Measurements from ENCODE around the gene SMOC2.

Gene SMOC2

GRCh38 chr6:168516944-168517741 is 76.2 kb downstream of the SMOC2 start:
- no peak for DNase-seq (ENCODE audit: low read depth in 2 of 2)

DNA sequence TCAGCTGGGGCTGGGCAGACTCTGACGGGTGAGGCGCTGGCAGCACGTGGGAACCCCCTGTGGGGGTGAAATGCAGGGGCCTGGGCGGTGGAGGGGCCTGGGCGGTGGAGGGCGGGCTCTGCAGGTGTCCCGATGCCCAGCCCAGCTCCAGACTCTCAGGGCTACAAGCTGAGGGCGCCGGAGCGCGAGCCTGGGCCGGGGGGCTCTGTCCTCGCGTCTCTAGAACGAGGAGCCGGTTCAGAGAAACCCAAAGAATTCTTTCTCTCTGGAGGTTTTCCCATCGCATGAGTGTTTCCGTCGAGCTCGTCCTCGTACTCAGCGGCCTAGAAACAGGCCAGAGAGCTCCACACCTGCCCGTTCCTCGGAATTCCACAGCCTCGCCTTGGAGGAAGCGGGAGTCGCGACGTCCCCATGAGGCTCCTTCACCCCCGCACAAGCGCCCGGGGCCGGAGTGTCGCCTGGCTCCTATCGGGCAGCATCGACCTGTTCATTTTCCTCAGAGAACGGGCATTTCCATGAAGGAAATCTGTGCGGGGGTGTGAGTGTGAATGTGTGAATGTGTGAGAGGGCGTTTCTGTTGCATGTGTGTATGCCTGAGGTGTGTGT is 76.9 kb downstream of the SMOC2 start:
- DNase-seq (ENCODE audit: low read depth in 2 of 2): no peak

DNA sequence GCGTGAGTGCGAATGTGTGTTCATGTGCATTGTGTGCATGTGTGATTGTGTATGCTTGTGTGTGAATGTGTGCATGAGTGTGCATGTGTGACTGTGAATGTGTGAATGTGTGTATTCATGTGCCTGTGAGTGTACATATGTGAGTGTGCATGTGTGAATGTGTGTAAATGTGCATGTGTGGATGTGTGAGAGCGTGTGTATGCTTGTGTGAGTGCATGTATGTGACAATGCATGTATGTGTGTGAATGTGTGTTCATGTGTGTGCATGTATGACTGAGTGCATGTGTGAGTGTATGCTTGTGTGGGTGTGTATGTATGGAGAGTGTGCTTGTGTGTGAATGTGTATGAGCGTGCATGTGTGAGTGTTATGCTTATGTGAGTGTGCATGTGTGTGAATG is 77.4 kb downstream of the SMOC2 start:
- no peak for DNase-seq (ENCODE audit: low read depth in 2 of 2)

- no peak for DNase-seq (ENCODE audit: low read depth in 2 of 2)
These were observed 77.9 kb downstream of the SMOC2 start for GRCh38 chr6:168518867-168519266.

DNA sequence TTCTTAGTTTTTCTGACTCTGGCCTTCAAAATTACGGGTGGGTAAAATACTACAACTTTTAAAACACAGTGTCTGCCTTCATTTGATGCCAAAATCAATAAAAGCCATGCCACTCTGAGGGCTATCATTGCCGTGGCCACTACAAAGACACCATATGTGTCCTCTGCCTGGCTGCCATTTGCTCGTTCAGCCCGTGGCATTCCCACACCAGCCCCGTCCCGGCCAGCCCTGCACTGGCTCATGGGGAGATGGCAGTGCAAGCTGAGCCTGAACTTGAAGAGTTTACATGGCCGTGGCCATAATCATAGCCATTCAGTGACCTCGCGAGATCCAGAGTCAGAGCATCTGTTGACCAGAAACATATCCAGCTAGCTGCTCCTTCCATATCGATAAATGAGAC is 79.2 kb downstream of the SMOC2 start:
- DNase-seq (ENCODE audit: low read depth in 2 of 2): no peak

GRCh38 chr6:168524571-168525001 is 83.6 kb downstream of the SMOC2 start:
- DNase-seq (ENCODE audit: low read depth in 2 of 2): no peak

DNA sequence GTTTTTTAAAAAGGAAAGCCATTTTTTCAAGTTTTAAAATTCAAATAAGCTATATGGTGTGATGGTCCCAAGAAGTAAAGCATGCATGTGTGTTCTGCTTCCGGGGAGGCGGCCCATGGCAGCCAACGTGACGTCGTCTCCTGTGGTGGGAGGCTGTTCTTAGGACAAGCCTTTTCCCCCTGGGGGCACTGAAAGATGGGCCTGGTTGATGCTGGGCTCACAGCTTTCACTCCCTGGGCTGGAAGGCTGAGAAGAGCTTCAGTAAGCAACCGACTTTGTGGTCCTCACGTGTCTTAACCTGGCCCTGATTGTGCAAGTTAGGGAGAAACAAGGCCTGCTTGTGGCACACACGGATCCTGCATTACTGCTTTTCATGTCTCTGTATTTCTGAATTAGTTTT is 84.1 kb downstream of the SMOC2 start:
- DNase-seq (ENCODE audit: low read depth in 2 of 2): no peak

GRCh38 chr6:168525926-168526630 is 85.1 kb downstream of the SMOC2 start:
- DNase-seq (ENCODE audit: low read depth in 2 of 2): no peak

- no peak for DNase-seq (ENCODE audit: low read depth in 2 of 2)
These were observed 85.9 kb downstream of the SMOC2 start for GRCh38 chr6:168526841-168527281.

GRCh38 chr6:168527451-168528210 is 86.6 kb downstream of the SMOC2 start:
- no peak for DNase-seq (ENCODE audit: low read depth in 2 of 2)

- no peak for DNase-seq (ENCODE audit: low read depth in 2 of 2)
These were observed 87.6 kb downstream of the SMOC2 start for GRCh38 chr6:168528474-168529095.

DNA sequence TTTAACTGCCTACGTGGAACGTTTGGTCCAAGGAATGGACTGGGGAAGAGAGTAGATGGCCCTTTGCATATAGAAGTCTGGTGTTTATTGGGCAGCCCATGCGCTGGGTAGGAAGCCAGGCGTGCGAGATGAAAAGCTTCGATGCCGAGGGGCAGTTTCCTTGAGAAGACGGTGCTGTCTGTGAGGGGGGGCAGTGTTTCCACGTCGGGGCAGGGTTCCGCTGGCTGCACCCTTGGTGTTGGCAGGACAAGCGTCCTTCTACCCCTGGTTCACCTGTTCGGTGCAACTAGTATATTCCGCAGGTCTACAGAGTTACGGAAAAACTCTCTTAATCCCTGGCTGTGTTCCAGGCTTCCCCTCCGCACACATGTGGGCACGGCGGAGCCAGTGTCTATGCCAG is 88.2 kb downstream of the SMOC2 start:
- no peak for DNase-seq (ENCODE audit: low read depth in 2 of 2)

GRCh38 chr6:168530653-168531071 is 89.7 kb downstream of the SMOC2 start:
- no peak for DNase-seq (ENCODE audit: low read depth in 2 of 2)

GRCh38 chr6:168532070-168532469 is 91.1 kb downstream of the SMOC2 start:
- no peak for DNase-seq (ENCODE audit: low read depth in 2 of 2)

DNA sequence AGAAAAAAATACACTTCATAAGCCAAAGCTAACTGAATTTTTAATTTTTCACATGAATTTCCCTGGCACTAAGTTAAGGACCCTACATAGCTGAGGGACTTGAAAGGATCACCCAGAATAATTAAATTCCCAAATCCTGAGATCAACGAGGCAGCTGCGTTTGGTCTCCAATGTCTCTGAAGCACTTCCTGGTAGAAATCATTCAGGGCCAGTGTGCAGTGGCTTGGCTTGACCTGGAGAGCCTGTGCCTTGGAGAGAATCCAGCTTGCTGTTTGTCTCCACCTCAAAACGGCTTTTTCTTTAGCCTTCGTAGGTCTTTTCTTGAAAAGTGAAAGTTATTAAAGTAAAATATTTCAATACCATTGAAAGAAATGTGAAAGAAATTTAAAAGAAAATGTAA is 92.4 kb downstream of the SMOC2 start:
- no peak for DNase-seq (ENCODE audit: low read depth in 2 of 2)

- no peak for DNase-seq (ENCODE audit: low read depth in 2 of 2)
These were observed 93.3 kb downstream of the SMOC2 start for GRCh38 chr6:168534265-168534664.

DNA sequence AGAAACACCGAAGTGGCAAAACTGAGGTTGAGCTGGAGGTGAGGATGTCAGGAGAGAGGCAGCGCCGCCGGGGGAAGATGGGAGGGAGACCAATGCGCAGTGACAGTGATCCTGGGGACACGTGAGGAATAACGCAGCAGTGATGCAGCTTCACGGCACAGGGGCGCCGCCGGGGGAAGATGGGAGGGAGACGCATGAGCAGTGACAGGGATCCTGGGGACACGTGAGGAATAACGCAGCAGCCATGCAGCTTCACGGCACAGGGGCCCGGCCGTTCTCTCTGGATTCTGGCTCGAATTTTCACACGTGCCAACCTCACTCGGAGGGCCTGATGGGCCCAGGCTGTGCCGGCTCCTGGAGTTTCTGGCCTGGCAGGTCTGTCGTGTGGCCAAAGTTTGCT is 94.7 kb downstream of the SMOC2 start:
- no peak for DNase-seq (ENCODE audit: low read depth in 2 of 2)

- no peak for DNase-seq (ENCODE audit: low read depth in 2 of 2)
These were observed 95.2 kb downstream of the SMOC2 start for GRCh38 chr6:168536196-168536595.

DNA sequence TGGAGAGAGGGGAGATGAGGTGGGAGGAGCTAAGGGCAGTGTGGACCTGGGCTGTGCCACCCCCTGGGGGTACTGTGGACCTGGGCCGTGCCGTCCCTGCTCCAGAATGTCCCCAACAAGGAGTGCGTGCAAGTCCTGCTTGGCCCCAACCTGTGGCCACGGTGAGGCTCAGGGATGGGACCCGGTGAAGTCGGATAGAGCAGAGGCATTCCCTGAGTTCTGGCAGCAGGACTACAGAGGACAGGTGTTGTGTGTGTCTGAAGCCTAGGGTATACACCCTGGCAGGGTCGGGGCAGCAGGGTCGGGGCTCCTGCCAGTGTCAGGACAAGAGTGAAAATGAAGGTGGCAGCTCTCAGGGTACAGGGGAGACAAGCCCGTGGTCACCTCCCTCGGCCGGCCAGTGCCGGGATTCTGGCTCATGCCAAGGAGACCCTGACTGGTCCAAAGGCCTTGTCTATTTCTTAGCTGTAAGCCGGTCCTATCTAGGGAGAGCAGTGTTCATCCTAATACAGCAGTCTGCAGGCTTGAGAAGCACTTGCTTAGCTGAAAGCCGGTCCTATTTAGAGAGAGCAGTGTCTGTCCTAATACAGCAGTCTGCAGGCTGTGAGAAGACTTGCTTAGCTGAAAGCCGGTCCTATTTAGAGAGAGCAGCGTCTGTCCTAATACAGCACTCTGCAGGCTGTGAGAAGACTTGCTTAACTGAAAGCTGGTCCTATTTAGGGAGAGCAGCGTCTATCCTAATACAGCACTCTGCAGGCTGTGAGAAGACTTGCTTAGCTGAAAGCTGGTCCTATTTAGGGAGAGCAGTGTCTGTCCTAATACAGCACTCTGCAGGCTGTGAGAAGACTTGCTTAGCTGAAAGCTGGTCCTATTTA is 95.9 kb downstream of the SMOC2 start:
- no peak for DNase-seq (ENCODE audit: low read depth in 2 of 2)

DNA sequence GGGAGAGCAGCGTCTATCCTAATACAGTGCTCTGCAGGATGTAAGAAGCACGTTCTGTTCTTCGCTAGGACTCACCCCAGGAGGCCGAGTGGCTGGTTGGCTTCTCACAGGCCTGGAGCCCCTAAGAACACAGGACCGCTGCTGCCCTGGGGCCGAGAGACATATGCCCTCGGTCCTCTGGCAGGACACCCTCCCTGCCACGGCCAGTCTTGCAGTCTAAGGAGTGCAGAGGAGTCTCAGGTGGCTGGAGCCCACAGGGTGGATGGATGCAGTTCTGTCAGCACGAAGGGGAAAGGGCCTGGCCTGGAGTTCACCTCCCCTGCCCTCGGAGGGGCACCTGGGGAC is 96.5 kb downstream of the SMOC2 start:
- no peak for DNase-seq (ENCODE audit: low read depth in 2 of 2)

Data from stimulated activated CD4-positive, alpha-beta T cell treated with anti-CD3 and anti-CD28 coated beads, Interleukin-1b, Interleukin-23, amount 100 ng/mL, for 1 hour (primary cell).